ENCODE measurements around the gene PTPDC1. TPM values are rescaled to one million over a fixed set of nuclear protein-coding genes. Genes with fewer than 3 reads are reported as not detected.
A peak's percentile ranks its signal among the peaks of the same experiment; 100 is the strongest.

Gene PTPDC1
- total and polyA plus RNA-seq, 2 of the 8 experiments (the other 6 are each of a cell fraction or from before 2014, with no cell fraction given), result 4.1 to 7.3 TPM

- Histone ChIP-seq H2BK120ac (replicated peaks; ENCODE audit: low read depth, low read length) (no peak overlapping the region), H2AK5ac (ENCODE audit: low read depth, low read length) (no peak overlapping the region), H3K79me2 (ENCODE audit: control insufficient read depth in 1 of 2, insufficient read depth in 2 of 2, low read length in 2 of 2) (no peaks in the 10 kb centered on the region), H4K91ac (replicated peaks; ENCODE audit: insufficient read length, low read length) (no peak overlapping the region), H3K4ac (replicated peaks; ENCODE audit: insufficient read length, low read depth, low read length) (no peak overlapping the region), H2BK15ac (ENCODE audit: low read length) (no peak overlapping the region), H3K9ac (replicated peaks in 1 of 4; ENCODE audit: extremely low read depth in 1 of 4, low read depth in 3 of 4, low read length in 3 of 4) (no peak overlapping the region), H3K18ac (ENCODE audit: extremely low read depth, low read length) (no peak overlapping the region), H2BK20ac (ENCODE audit: low read length) (no peak overlapping the region), H3K36me3 (ENCODE audit: control insufficient read depth in 2 of 4, insufficient read depth in 4 of 4, low read length in 3 of 4) (no peaks in the 10 kb centered on the region), H2BK12ac (ENCODE audit: low read depth, low read length) (no peak overlapping the region), H3K27me3 (replicated peaks in 1 of 4; ENCODE audit: control insufficient read depth in 3 of 4, extremely low read depth in 1 of 4, insufficient read depth in 3 of 4, low read length in 3 of 4) (no peaks in the 10 kb centered on the region), H3K4me3 (ENCODE audit: extremely low read depth in 1 of 4, insufficient read depth in 2 of 4, low read depth in 3 of 4, low read length in 4 of 4) (no peak overlapping the region), H4K8ac (ENCODE audit: extremely low read depth, insufficient read depth, low read length) (no peak overlapping the region), H3K23ac (ENCODE audit: insufficient read length) (no peak overlapping the region), H4K20me1 (replicated peaks in 1 of 2; ENCODE audit: control insufficient read depth in 1 of 2, insufficient read depth in 2 of 2, low read length in 2 of 2) (no peaks in the 10 kb centered on the region), H2AFZ (ENCODE audit: low read length) (no peak overlapping the region), H2BK5ac (ENCODE audit: low read depth, low read length) (no peak overlapping the region), H4K5ac (ENCODE audit: insufficient read length, low read depth, low read length) (no peak overlapping the region), H3K9me3 (ENCODE audit: insufficient read depth in 2 of 2, low read depth in 1 of 2, low read length in 1 of 2) (no peaks in the 10 kb centered on the region), H3K27ac (ENCODE audit: low read depth, low read length) (no peak overlapping the region), H3K4me2 (ENCODE audit: insufficient read depth in 1 of 2, low read depth in 2 of 2, low read length in 2 of 2) (no peak overlapping the region), H3K79me1 (ENCODE audit: low read depth, low read length) (no peaks in the 10 kb centered on the region), H3K4me1 (replicated peaks in 1 of 4; ENCODE audit: control insufficient read depth in 3 of 4, insufficient read depth in 4 of 4, low read length in 3 of 4) (peaks cover 0 to 5% (median 1%) of the 10 kb centered on the region in 4 experiments; a peak in 2 of 7 replicates), H3K23me2 (ENCODE audit: low read depth, low read length) (no peaks in the 10 kb centered on the region), H3K14ac (ENCODE audit: insufficient read length) (no peak overlapping the region), H3K56ac (replicated peaks; ENCODE audit: insufficient read length, low read depth, low read length) (no peak overlapping the region)
- ChIA-PET POLR2A (ENCODE audit: partially characterized antibody) (interaction anchor here (0.6 to 2.3 kb wide), 6 partner anchors 13 to 124 kb away, joined by 3 to 11 read pairs (median 4); no protein-coding TSS in a partner anchor), CTCF (ENCODE audit: partially characterized antibody) (interaction anchor here (1.2 to 1.8 kb wide), 9 partner anchors 11 to 131 kb away, joined by 3 to 10 read pairs (median 4); no protein-coding TSS in a partner anchor)
- no peak for FAIRE-seq
- WGBS, 2 experiments (ENCODE audit: extremely low coverage in 1 of 2, insufficient coverage in 1 of 2, insufficient read length in 1 of 2, insufficient replicate concordance in 2 of 2, low coverage in 1 of 2, low lambda C conversion rate in 2 of 2, missing lambda C conversion rate in 1 of 2), result 91% methylated on average over 8 of the region's 8 CpGs; no CpG with 5 or more reads in 1 of the 2 experiments
- no peak for DNase-seq (ENCODE audit: low read depth in 1 of 2, low spot score in 2 of 2)
- TF ChIP-seq RAD21 (IDR thresholded peaks at IDR 0.05 in 1 of 2, conservative IDR thresholded peaks at IDR 0.05 in 1 of 2; ENCODE audit: low read depth in 2 of 2, low read length in 2 of 2) (peak in 1 of 2 experiments; percentile 9; a peak in 1 of 4 replicates), CBX5 (IDR thresholded peaks at IDR 0.05; ENCODE audit: low read depth, low read length) (no peak)
These were observed 2.3 kb upstream of the PTPDC1 start for GRCh38 chr9:94081864-94082463.
